CD14-positive monocyte (primary cell): ENCODE data around the gene SRC. TPM values are rescaled to one million over a fixed set of nuclear protein-coding genes. Genes with fewer than 3 reads are reported as not detected.

Experiments used
- DNase-seq, 3 donors: peaks; one replicate each; pipeline ENCODE4 v3.0.0-alpha.2; 2011 to 2022
- H2AFZ ChIP-seq: 2 replicates; pipeline ENCODE4 v1.6.0; 2012; ENCODE audit warnings: mild to moderate bottlenecking, low read depth, low read length, inconsistent platforms; ENCODE audit not compliant: insufficient read depth, poor library complexity, severe bottlenecking
- H3K27ac ChIP-seq, 2 donors: 1 replicate in 1 of 2; 2 replicates in 1 of 2; pipeline ENCODE4 v1.5.1; 2012 to 2013; ENCODE audit warnings: low read length in 2 of 2, control low read depth in 1 of 2, inconsistent platforms in 1 of 2, low read depth in 1 of 2, mild to moderate bottlenecking in 1 of 2
- H3K27me3 ChIP-seq, 2 donors: one replicate each; pipeline versions ENCODE4 v1.6.0 to v1.6.1; 2011 to 2013; ENCODE audit warnings: low read length in 2 of 2; ENCODE audit not compliant: control insufficient read depth in 2 of 2, insufficient read depth in 2 of 2
- H3K36me3 ChIP-seq, 2 donors: replicated peaks in 1 of 2; 1 replicate in 1 of 2; 2 replicates in 1 of 2; pipeline versions ENCODE4 v1.5.1 to v1.6.1; 2012 to 2013; ENCODE audit warnings: low read length in 2 of 2, control low read depth in 1 of 2, inconsistent platforms in 1 of 2, mild to moderate bottlenecking in 1 of 2; ENCODE audit not compliant: insufficient read depth in 2 of 2, control insufficient read depth in 1 of 2
- H3K4me1 ChIP-seq, 2 donors: 1 replicate in 1 of 2; 2 replicates in 1 of 2; pipeline versions ENCODE4 v1.5.1 to v1.6.1; 2012 to 2013; ENCODE audit warnings: low read length in 2 of 2, control low read depth in 1 of 2, inconsistent platforms in 1 of 2, mild to moderate bottlenecking in 1 of 2, moderate library complexity in 1 of 2; ENCODE audit not compliant: insufficient read depth in 2 of 2, control insufficient read depth in 1 of 2
- H3K4me2 ChIP-seq: replicated peaks from 2 replicates; pipeline ENCODE3; 2012; ENCODE audit warnings: low read length, moderate library complexity, mild to moderate bottlenecking; ENCODE audit not compliant: poor library complexity, severe bottlenecking; ENCODE audit errors: extremely low read depth
- H3K4me3 ChIP-seq, 3 experiments: fragments of 200-600 bp in 1 of 3; sonication (generic) in 1 of 3; replicated peaks in 1 of 3; 1 replicate in 2 of 3; 2 replicates in 1 of 3; pipeline ENCODE4 v1.5.1; 2011 to 2013; ENCODE audit warnings: low read length in 3 of 3, mild to moderate bottlenecking in 3 of 3, control low read depth in 2 of 3, low read depth in 2 of 3, inconsistent platforms in 1 of 3, moderate library complexity in 1 of 3
- H3K79me2 ChIP-seq: 2 replicates; pipeline ENCODE4 v1.6.0; 2012; ENCODE audit warnings: mild to moderate bottlenecking, control low read depth, inconsistent platforms, low read length, moderate library complexity; ENCODE audit not compliant: insufficient read depth
- H3K9ac ChIP-seq: 2 replicates; pipeline ENCODE4 v1.6.0; 2017; ENCODE audit warnings: low read length, mild to moderate bottlenecking; ENCODE audit not compliant: insufficient read depth, poor library complexity, severe bottlenecking
- H3K9me3 ChIP-seq, 2 donors: replicated peaks in 1 of 2; 1 replicate in 1 of 2; 2 replicates in 1 of 2; pipeline versions ENCODE4 v1.5.1 to v1.6.1; 2012 to 2013; ENCODE audit warnings: low read length in 2 of 2, control low read depth in 1 of 2; ENCODE audit not compliant: control insufficient read depth in 1 of 2, insufficient read depth in 1 of 2
- H4K20me1 ChIP-seq: 2 replicates; pipeline ENCODE4 v1.6.0; 2012; ENCODE audit warnings: mild to moderate bottlenecking, low read length, control low read depth, moderate library complexity; ENCODE audit not compliant: insufficient read depth
- H3K27ac Mint-ChIP-seq, 7 donors: one replicate each; pipeline ENCODE4 v1.8.0; 2020; ENCODE audit warnings: mild to moderate bottlenecking in 7 of 7, mixed read lengths in 7 of 7, moderate library complexity in 6 of 7, inconsistent platforms in 2 of 7
- H3K27me3 Mint-ChIP-seq, 3 donors: one replicate each; pipeline ENCODE4 v1.8.0; 2021 to 2022; ENCODE audit warnings: low read depth in 3 of 3, mild to moderate bottlenecking in 3 of 3, mixed read lengths in 3 of 3, moderate library complexity in 3 of 3, inconsistent platforms in 1 of 3
- H3K36me3 Mint-ChIP-seq, 2 donors: one replicate each; pipeline ENCODE4 v1.8.0; 2020; ENCODE audit warnings: mixed read lengths in 2 of 2, inconsistent platforms in 1 of 2, mild to moderate bottlenecking in 1 of 2
- H3K4me1 Mint-ChIP-seq: one replicate; pipeline ENCODE4 v1.8.0; 2020; ENCODE audit warnings: mild to moderate bottlenecking, mixed read lengths
- H3K4me3 Mint-ChIP-seq, 2 donors: one replicate each; pipeline ENCODE4 v1.8.0; 2020; ENCODE audit warnings: mild to moderate bottlenecking in 2 of 2, mixed read lengths in 2 of 2, moderate library complexity in 1 of 2
- H3K9me3 Mint-ChIP-seq, 7 donors: one replicate each; pipeline ENCODE4 v1.8.0; 2020 to 2022; ENCODE audit warnings: mixed read lengths in 7 of 7, mild to moderate bottlenecking in 6 of 7, moderate library complexity in 6 of 7, inconsistent platforms in 2 of 7
- WGBS: methylation state at CpG from one replicate; pipeline ENCODE4 v1.1.5; 2013; ENCODE audit warnings: missing lambda C conversion rate; ENCODE audit not compliant: insufficient coverage; 5-methylcytosine and 5-hydroxymethylcytosine counted together
- intact Hi-C, 2 donors: fragments of 100-400 bp; cut with micrococcal nuclease; formaldehyde crosslinking; loops; one replicate each; pipeline versions ENCODE4 v1.15.0 to v1.15.1; 2023
- polyA plus RNA-seq, 3 donors: library from polyadenylated mRNA; depleted of rRNA in 1 of 3; unstranded in 2 of 3; stranded (reverse) in 1 of 3; fragments of 300-500 nt in 2 of 3; fragments of >200 nt in 1 of 3; fragmentation: Illumina TruSeq in 2 of 3; gene quantifications; 1 replicate in 2 of 3; 2 replicates in 1 of 3; pipeline ENCODE4 v1.2.3, GENCODE V29; 2012 to 2021
- TF ChIP-seq, protein P1 (sequence below): fragments of 200-600 bp; IDR thresholded peaks from one replicate; pipeline ENCODE4 v1.8.0; 2022; ENCODE audit warnings: antibody characterized with exemption, mild to moderate bottlenecking

SRC gene
- polyA plus RNA-seq, 3 donors, result 4.9 to 55.1 (median 6.8) TPM

DNA sequence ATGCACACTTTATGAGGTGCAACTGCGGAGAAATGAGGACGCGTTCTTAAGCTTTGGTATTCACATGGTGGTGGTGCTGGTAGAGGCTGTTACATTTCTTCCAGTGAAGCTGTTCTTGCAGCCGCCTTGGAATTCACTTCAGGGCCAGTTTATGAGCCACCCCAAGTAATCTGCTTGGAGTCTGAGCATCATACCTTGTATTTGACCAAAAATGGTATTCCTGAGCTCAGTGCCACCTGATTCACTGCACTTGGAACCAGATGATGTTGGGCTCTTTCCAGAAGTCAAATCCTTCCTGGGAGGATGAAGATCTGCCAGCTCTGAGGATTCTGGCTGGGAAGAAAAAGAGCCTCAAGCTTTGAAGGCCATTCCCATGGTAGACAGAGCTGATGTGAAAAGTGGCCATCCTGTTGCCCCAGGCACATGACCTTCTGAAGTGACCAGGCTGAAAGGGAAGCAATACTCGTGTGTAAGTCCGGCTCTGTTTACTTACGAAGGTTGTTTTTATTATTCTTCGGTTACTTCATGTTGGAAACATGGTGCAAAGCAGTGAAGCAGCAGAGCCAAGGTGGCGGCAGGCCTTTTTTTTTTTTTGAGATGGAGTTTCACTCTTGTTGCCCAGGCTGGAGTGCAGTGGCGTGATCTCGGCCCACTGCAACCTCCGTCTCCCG is 48.7 kb upstream of the SRC start:
- Mint-ChIP-seq H3K36me3 (peaks cover 49 to 53% of the 10 kb centered on the region in 2 donors), H3K27me3 (no peaks in the 10 kb centered on the region), H3K27ac (peak overlapping the region in 5 of 7 donors; percentile 28 to 87 (median 65)), H3K4me1 (peaks cover 58% of the 10 kb centered on the region), H3K9me3 (peaks cover 0 to 2% (median 0%) of the 10 kb centered on the region in 7 donors), H3K4me3 (no peak overlapping the region)
- H3K4me3 ChIP-seq, result no peak overlapping the region
- H3K4me2 ChIP-seq, result no peak overlapping the region
- H3K9ac ChIP-seq, result no peak overlapping the region
- H3K27ac ChIP-seq, result peak overlapping the region in 1 of 2 donors; percentile 99
- H3K4me1 ChIP-seq, result peaks cover 57 to 65% of the 10 kb centered on the region in 2 donors
- H3K9me3 ChIP-seq, result no peaks in the 10 kb centered on the region
- peaks cover 30 to 41% of the 10 kb centered on the region in 2 donors for H3K36me3 ChIP-seq
- no peak overlapping the region for H2AFZ ChIP-seq
- WGBS, result 97% methylated on average over 7 of the region's 13 CpGs
- H3K27me3 ChIP-seq, result no peaks in the 10 kb centered on the region
- H3K79me2 ChIP-seq, result peaks cover 86% of the 10 kb centered on the region
- H4K20me1 ChIP-seq, result no peaks in the 10 kb centered on the region
- TF ChIP-seq, protein P1, sequence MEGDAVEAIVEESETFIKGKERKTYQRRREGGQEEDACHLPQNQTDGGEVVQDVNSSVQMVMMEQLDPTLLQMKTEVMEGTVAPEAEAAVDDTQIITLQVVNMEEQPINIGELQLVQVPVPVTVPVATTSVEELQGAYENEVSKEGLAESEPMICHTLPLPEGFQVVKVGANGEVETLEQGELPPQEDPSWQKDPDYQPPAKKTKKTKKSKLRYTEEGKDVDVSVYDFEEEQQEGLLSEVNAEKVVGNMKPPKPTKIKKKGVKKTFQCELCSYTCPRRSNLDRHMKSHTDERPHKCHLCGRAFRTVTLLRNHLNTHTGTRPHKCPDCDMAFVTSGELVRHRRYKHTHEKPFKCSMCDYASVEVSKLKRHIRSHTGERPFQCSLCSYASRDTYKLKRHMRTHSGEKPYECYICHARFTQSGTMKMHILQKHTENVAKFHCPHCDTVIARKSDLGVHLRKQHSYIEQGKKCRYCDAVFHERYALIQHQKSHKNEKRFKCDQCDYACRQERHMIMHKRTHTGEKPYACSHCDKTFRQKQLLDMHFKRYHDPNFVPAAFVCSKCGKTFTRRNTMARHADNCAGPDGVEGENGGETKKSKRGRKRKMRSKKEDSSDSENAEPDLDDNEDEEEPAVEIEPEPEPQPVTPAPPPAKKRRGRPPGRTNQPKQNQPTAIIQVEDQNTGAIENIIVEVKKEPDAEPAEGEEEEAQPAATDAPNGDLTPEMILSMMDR, result no peak
- DNase-seq, result no peak
- intact Hi-C loops, result no loop called here

DNA sequence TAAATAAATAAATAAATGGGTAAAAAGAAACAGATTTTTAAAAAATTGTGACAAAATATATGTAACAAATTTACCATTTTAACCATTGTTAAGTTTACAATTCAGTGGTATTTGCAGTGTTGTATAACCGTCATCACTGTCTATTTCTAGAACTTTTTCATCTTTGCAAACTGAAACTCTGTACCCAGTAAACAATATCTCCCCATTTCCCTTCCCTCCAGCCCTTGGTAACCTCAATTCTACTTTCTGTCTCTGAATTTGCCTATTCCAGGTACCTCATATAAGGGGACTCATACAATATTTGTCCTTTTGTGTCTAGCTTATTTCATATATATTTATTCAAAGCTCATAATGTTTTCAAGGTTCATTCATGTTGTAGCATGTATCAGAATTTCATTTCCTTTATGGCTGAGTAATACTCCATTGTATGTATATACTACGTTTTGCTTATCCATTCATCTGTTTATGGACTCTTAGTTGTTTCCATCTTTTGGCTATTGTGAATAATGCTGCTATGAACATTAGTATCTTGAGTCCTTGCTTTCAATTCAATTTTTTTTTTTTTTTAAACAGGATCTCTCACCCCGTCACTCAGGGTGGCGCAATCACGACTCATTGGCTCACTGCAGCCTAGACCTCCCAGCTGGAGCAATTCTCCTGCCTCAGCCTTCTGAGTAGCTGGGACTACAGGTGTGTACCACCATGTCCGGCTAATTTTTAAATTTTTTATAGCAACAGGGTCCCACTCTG is 47.6 kb upstream of the SRC start:
- Histone ChIP-seq H3K27me3 (no peaks in the 10 kb centered on the region), H3K4me3 (no peak overlapping the region), H3K9ac (no peak overlapping the region), H2AFZ (no peak overlapping the region), H3K4me1 (peaks cover 47 to 54% of the 10 kb centered on the region in 2 donors), H4K20me1 (peaks cover under 1% of the 10 kb centered on the region), H3K79me2 (peaks cover 75% of the 10 kb centered on the region), H3K27ac (peak overlapping the region in 1 of 2 donors; percentile 46), H3K36me3 (peaks cover 37 to 43% of the 10 kb centered on the region in 2 donors), H3K9me3 (no peaks in the 10 kb centered on the region), H3K4me2 (no peak overlapping the region)
- DNase-seq, result peak; percentile 56 to 74 (median 58)
- Mint-ChIP-seq H3K27ac (peak overlapping the region; percentile 10 to 81 (median 70)), H3K4me1 (peaks cover 48% of the 10 kb centered on the region), H3K4me3 (no peak overlapping the region), H3K9me3 (peaks cover 0 to 2% (median 0%) of the 10 kb centered on the region in 7 donors), H3K36me3 (peaks cover 50 to 54% of the 10 kb centered on the region in 2 donors), H3K27me3 (no peaks in the 10 kb centered on the region)
- WGBS, result 67% methylated on average over 1 of the region's 6 CpGs
- TF ChIP-seq, protein P1, result no peak
- intact Hi-C loops, result no loop called here
